Lower lobe of right lung (tissue), 2 donors: ENCODE measurements around the gene AGL. TPM values are rescaled to one million over a fixed set of nuclear protein-coding genes. Genes with fewer than 3 reads are reported as not detected.

Experiments
- ATAC-seq, 2 donors: fragments of 200-7000 bp; cut with Tn5 transposase; one replicate each; pipeline ENCODE4 v1.9.1; 2020 to 2022; ENCODE audit warnings: mild to moderate bottlenecking in 2 of 2, moderate library complexity in 2 of 2
- DNase-seq: peaks from one replicate; pipeline ENCODE4 v3.0.0-alpha.2; 2020
- H3K27ac ChIP-seq: fragments of 200-600 bp; one replicate; pipeline ENCODE4 v1.8.0; 2022
- H3K27me3 ChIP-seq: fragments of 200-600 bp; one replicate; pipeline ENCODE4 v1.8.0; 2022; ENCODE audit warnings: low read depth
- H3K36me3 ChIP-seq: fragments of 200-600 bp; one replicate; pipeline ENCODE4 v1.8.0; 2022; ENCODE audit warnings: mild to moderate bottlenecking
- H3K4me1 ChIP-seq: fragments of 200-600 bp; one replicate; pipeline ENCODE4 v1.8.0; 2022
- H3K4me3 ChIP-seq: fragments of 200-600 bp; one replicate; pipeline ENCODE4 v1.8.0; 2022; ENCODE audit warnings: mild to moderate bottlenecking
- H3K9me3 ChIP-seq: fragments of 200-600 bp; one replicate; pipeline ENCODE4 v1.8.0; 2022
- CTCF ChIP-seq: fragments of 200-600 bp; IDR thresholded peaks from one replicate; pipeline ENCODE4 v1.8.0; 2022; ENCODE audit warnings: antibody characterized with exemption, mild to moderate bottlenecking
- intact Hi-C: fragments of 100-400 bp; cut with DNase I; formaldehyde crosslinking; loops from one replicate; pipeline ENCODE4 v1.11.0; 2022
- total RNA-seq: library from RNA; stranded (reverse); fragmentation: NEBNext Ultra II Directional; extraction: Animal tissue kit (Norgen Biotek cat#: 25700); gene quantifications from one replicate; pipeline ENCODE4 v1.2.1, GENCODE V29; 2021
- donor health status: DM: no; HTN: yes; CAD: no; lungs with severe emphysema.

AGL gene
- total RNA-seq, 1 donor from 2014 or later = 14.6 TPM

- ATAC-seq = no peak
Observed at GRCh38 chr1:99811747-99812146, 38.4 kb upstream of the AGL start.

GRCh38 chr1:99814373-99814900, 35.7 kb upstream of the AGL start:
- DNase-seq (no peak), ATAC-seq (no peak)
- no peak for TF ChIP-seq CTCF
- Histone ChIP-seq H3K27ac (no peak overlapping the region), H3K4me3 (no peak overlapping the region), H3K27me3 (no peaks in the 10 kb centered on the region), H3K36me3 (no peaks in the 10 kb centered on the region), H3K4me1 (no peaks in the 10 kb centered on the region), H3K9me3 (no peaks in the 10 kb centered on the region)
- intact Hi-C loops = no loop called here

More at GRCh38 chr1:99811747-99812146, 38.4 kb upstream of the AGL start:
- Histone ChIP-seq H3K4me3 (no peak overlapping the region), H3K4me1 (peaks cover 7% of the 10 kb centered on the region), H3K9me3 (no peaks in the 10 kb centered on the region), H3K36me3 (no peaks in the 10 kb centered on the region), H3K27me3 (no peaks in the 10 kb centered on the region), H3K27ac (no peak overlapping the region)
- no peak for DNase-seq
- intact Hi-C loops = no loop called here
- no peak for TF ChIP-seq CTCF

- intact Hi-C loops = no loop called here
- Histone ChIP-seq H3K9me3 (no peaks in the 10 kb centered on the region), H3K4me1 (no peaks in the 10 kb centered on the region), H3K4me3 (no peak overlapping the region), H3K27me3 (no peaks in the 10 kb centered on the region), H3K36me3 (no peaks in the 10 kb centered on the region), H3K27ac (no peak overlapping the region)
- DNase-seq (no peak), ATAC-seq (no peak)
- TF ChIP-seq CTCF = no peak
Observed at GRCh38 chr1:99816656-99817055, 33.5 kb upstream of the AGL start.

- no peak for TF ChIP-seq CTCF
- peak; percentile 57 to 80 for ATAC-seq
- no peaks in the 10 kb centered on the region for H3K9me3 ChIP-seq
- no peaks in the 10 kb centered on the region for H3K4me1 ChIP-seq
- no peak for DNase-seq
- intact Hi-C loops = no loop called here
- no peak overlapping the region for H3K27ac ChIP-seq
- no peaks in the 10 kb centered on the region for H3K27me3 ChIP-seq
- no peaks in the 10 kb centered on the region for H3K36me3 ChIP-seq
- H3K4me3 ChIP-seq = no peak overlapping the region
Observed at GRCh38 chr1:99818063-99818699, 32.0 kb upstream of the AGL start.

- ATAC-seq (no peak), DNase-seq (no peak)
- TF ChIP-seq CTCF = no peak
- no peaks in the 10 kb centered on the region for H3K9me3 ChIP-seq
- intact Hi-C loops = no loop called here
- H3K4me1 ChIP-seq = no peaks in the 10 kb centered on the region
- H3K27me3 ChIP-seq = no peaks in the 10 kb centered on the region
- no peak overlapping the region for H3K4me3 ChIP-seq
- H3K27ac ChIP-seq = no peak overlapping the region
- no peaks in the 10 kb centered on the region for H3K36me3 ChIP-seq
Observed at GRCh38 chr1:99820546-99820945, 29.6 kb upstream of the AGL start.
